Prostate gland (tissue), 2 donors: ENCODE measurements around the gene TAS2R31.

Experiments
- CTCF ChIP-seq, 4 experiments: fragments of 200-600 bp in 2 of 4; fragments of 450-650 bp in 2 of 4; sonication (generic) in 2 of 4; IDR thresholded peaks; 1 replicate in 3 of 4; 2 replicates in 1 of 4; pipeline ENCODE4 v1.5.1; 2016 to 2019; ENCODE audit warnings: antibody characterized with exemption in 4 of 4, mild to moderate bottlenecking in 2 of 4, moderate library complexity in 2 of 4
- POLR2A ChIP-seq: fragments of 450-650 bp; IDR thresholded peaks from one replicate; pipeline ENCODE4 v1.6.1; 2016; ENCODE audit warnings: antibody characterized with exemption, mild to moderate bottlenecking
- POLR2AphosphoS5 ChIP-seq: sonication (generic); formaldehyde crosslinking; IDR thresholded peaks from one replicate; pipeline ENCODE4 v1.6.1; 2017; ENCODE audit warnings: antibody characterized with exemption

- no peak for TF ChIP-seq POLR2A
- no peak for TF ChIP-seq CTCF (IDR thresholded peaks at IDR 0.05)
- no peak for TF ChIP-seq POLR2AphosphoS5
Measured at GRCh38 chr12:11078246-11078645, 47.0 kb upstream of the TAS2R31 start.
